ENCODE measurements around the gene PCNA.

DNA sequence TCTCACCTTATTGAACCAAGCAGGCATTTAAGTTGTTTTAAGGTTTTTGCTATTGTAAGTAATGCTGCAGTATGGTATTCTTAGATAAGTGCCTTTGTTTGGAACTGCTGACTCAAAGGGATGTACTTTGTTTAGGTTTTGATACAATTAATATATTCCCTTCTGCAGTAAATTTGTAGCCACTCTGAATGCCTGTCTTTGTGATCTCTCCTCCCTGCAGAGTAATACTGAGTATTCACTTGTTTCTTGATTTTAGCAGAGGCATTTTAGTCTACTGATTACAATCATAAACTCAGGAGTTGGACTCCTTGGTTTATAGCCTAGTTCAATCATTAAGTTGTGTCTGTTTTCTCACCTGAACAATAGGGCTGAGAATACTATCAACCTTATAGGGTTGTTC, 20.4 kb upstream of the PCNA start:
- TF ChIP-seq, protein P1, sequence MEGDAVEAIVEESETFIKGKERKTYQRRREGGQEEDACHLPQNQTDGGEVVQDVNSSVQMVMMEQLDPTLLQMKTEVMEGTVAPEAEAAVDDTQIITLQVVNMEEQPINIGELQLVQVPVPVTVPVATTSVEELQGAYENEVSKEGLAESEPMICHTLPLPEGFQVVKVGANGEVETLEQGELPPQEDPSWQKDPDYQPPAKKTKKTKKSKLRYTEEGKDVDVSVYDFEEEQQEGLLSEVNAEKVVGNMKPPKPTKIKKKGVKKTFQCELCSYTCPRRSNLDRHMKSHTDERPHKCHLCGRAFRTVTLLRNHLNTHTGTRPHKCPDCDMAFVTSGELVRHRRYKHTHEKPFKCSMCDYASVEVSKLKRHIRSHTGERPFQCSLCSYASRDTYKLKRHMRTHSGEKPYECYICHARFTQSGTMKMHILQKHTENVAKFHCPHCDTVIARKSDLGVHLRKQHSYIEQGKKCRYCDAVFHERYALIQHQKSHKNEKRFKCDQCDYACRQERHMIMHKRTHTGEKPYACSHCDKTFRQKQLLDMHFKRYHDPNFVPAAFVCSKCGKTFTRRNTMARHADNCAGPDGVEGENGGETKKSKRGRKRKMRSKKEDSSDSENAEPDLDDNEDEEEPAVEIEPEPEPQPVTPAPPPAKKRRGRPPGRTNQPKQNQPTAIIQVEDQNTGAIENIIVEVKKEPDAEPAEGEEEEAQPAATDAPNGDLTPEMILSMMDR (conservative IDR thresholded peaks at IDR 0.05 in 1 of 2, IDR thresholded peaks at IDR 0.05 in 1 of 2; ENCODE audit: extremely low read depth in 1 of 2, insufficient read depth in 1 of 2, low read depth in 1 of 2, low read length in 2 of 2): no peak
- no peak for TF ChIP-seq EZH2 (IDR thresholded peaks at IDR 0.05; ENCODE audit: borderline replicate concordance, low read length)
